Neural cell (in vitro differentiated cells): ENCODE measurements around the gene S1PR5. TPM values are rescaled to one million over a fixed set of nuclear protein-coding genes. Genes with fewer than 3 reads are reported as not detected.
A peak's percentile ranks its signal among the peaks of the same experiment; 100 is the strongest.

Source experiments
- H2AFZ ChIP-seq: fragments of 200-600, 300-800 bp; sonication (generic), shearing (Covaris generic); 2 replicates; pipeline ENCODE4 v1.6.0; 2014; ENCODE audit warnings: low read depth, mild to moderate bottlenecking, antibody characterized with exemption, low read length, moderate library complexity
- H3F3A ChIP-seq: fragments of 200-600 bp; shearing (Covaris generic); 2 replicates; pipeline ENCODE4 v1.6.1; 2016; ENCODE audit warnings: mild to moderate bottlenecking, moderate library complexity, mixed read lengths, antibody characterized with exemption, low read length; ENCODE audit not compliant: insufficient read depth, poor library complexity, severe bottlenecking
- H3K27ac ChIP-seq: fragments of 200-600, 300-800 bp; sonication (generic), shearing (Covaris generic); 2 replicates; pipeline ENCODE4 v1.5.1; 2014; ENCODE audit warnings: mild to moderate bottlenecking, low read length, moderate library complexity
- H3K27me3 ChIP-seq: fragments of 300-800, 200-600 bp; sonication (generic), shearing (Covaris generic); 2 replicates; pipeline ENCODE4 v1.6.0; 2014; ENCODE audit warnings: mild to moderate bottlenecking, low read depth, low read length, moderate library complexity; ENCODE audit not compliant: insufficient read depth
- H3K36me3 ChIP-seq: fragments of 300-800, 200-600 bp; sonication (generic), shearing (Covaris generic); 2 replicates; pipeline ENCODE4 v1.5.1; 2014; ENCODE audit warnings: mild to moderate bottlenecking, antibody characterized with exemption, low read length, moderate library complexity; ENCODE audit not compliant: insufficient read depth
- H3K4me2 ChIP-seq: fragments of 300-800, 200-600 bp; sonication (generic), shearing (Covaris generic); 2 replicates; pipeline ENCODE4 v1.6.0; 2014; ENCODE audit warnings: mild to moderate bottlenecking, low read length
- H3K4me3 ChIP-seq: fragments of 300-800, 200-600 bp; sonication (generic), shearing (Covaris generic); 2 replicates; pipeline ENCODE4 v1.5.1; 2014; ENCODE audit warnings: mild to moderate bottlenecking, low read length, moderate library complexity
- H3K79me2 ChIP-seq: fragments of 200-600 bp; shearing (Covaris generic); replicated peaks from 2 replicates; pipeline ENCODE4 v1.6.0; 2014; ENCODE audit warnings: mild to moderate bottlenecking, low read length, moderate library complexity; ENCODE audit not compliant: insufficient read depth
- H3K9ac ChIP-seq: fragments of 300-800, 200-600 bp; sonication (generic), shearing (Covaris generic); 2 replicates; pipeline ENCODE4 v1.6.1; 2016; ENCODE audit warnings: mild to moderate bottlenecking, low read length, mixed read lengths
- H3K9me2 ChIP-seq: fragments of 200-600 bp; shearing (Covaris generic); 2 replicates; pipeline ENCODE4 v1.6.1; 2016; ENCODE audit warnings: mild to moderate bottlenecking, low read length, mixed read lengths; ENCODE audit not compliant: insufficient read depth
- H3K9me3 ChIP-seq: fragments of 200-600, 300-800 bp; sonication (generic), shearing (Covaris generic); 2 replicates; pipeline ENCODE4 v1.6.1; 2016; ENCODE audit warnings: mild to moderate bottlenecking, mixed run types, low read length, moderate library complexity, mixed read lengths
- H4K20me1 ChIP-seq: fragments of 200-600 bp; shearing (Covaris generic); 2 replicates; pipeline ENCODE4 v1.6.1; 2016; ENCODE audit warnings: mild to moderate bottlenecking, mixed run types; ENCODE audit not compliant: insufficient read depth
- EP300 ChIP-seq: fragments of 450-650 bp; conservative IDR thresholded peaks from 2 replicates; pipeline ENCODE4 v1.6.1; 2014; ENCODE audit warnings: antibody characterized with exemption, mild to moderate bottlenecking, moderate library complexity; ENCODE audit not compliant: poor library complexity, severe bottlenecking
- EZH2 ChIP-seq: fragments of 200-600, 300-800 bp; shearing (Covaris generic), sonication (generic); IDR thresholded peaks from 2 replicates; pipeline ENCODE4 v1.6.1; 2014; ENCODE audit warnings: antibody characterized with exemption, low read length, borderline replicate concordance, mild to moderate bottlenecking; ENCODE audit not compliant: insufficient read depth, poor library complexity, severe bottlenecking
- MXI1 ChIP-seq: fragments of 450-650 bp; conservative IDR thresholded peaks from 2 replicates; pipeline ENCODE4 v1.6.1; 2014; ENCODE audit warnings: antibody characterized with exemption, mild to moderate bottlenecking; ENCODE audit not compliant: poor library complexity, severe bottlenecking
- POLR2AphosphoS5 ChIP-seq: IDR thresholded peaks from 2 replicates; pipeline ENCODE4 v1.6.1; 2012
- RAD21 ChIP-seq: fragments of 450-650 bp; conservative IDR thresholded peaks from 2 replicates; pipeline ENCODE4 v1.6.1; 2014; ENCODE audit warnings: antibody characterized with exemption, mild to moderate bottlenecking, moderate library complexity
- SMC3 ChIP-seq: fragments of 450-650 bp; conservative IDR thresholded peaks from 2 replicates; pipeline ENCODE4 v1.6.1; 2014; ENCODE audit warnings: antibody characterized with exemption, mild to moderate bottlenecking, moderate library complexity; ENCODE audit not compliant: poor library complexity
- TAF1 ChIP-seq: IDR thresholded peaks from 2 replicates; pipeline ENCODE4 v1.6.1; 2012; ENCODE audit warnings: low read depth
- polyA plus RNA-seq: library from polyadenylated mRNA; depleted of rRNA; stranded (reverse); fragments of >200 nt; gene quantifications from 2 replicates; pipeline ENCODE4 v1.2.3, GENCODE V29; 2014
- TF ChIP-seq, protein P1 (sequence below): IDR thresholded peaks from 2 replicates; pipeline ENCODE4 v1.6.1; 2012; ENCODE audit warnings: borderline replicate concordance
- TF ChIP-seq, protein P2 (sequence below): fragments of 450-650 bp; IDR thresholded peaks from 2 replicates; pipeline ENCODE4 v1.5.1; 2014; ENCODE audit warnings: antibody characterized with exemption, mild to moderate bottlenecking, moderate library complexity; ENCODE audit not compliant: poor library complexity, severe bottlenecking

S1PR5 gene
- polyA plus RNA-seq, 1 donor from 2014 or later = not detected

- Histone ChIP-seq H3K27ac (no peak overlapping the region), H2AFZ (no peak overlapping the region), H3K9ac (no peak overlapping the region), H3K9me3 (no peaks in the 10 kb centered on the region), H3K27me3 (peaks cover 68% of the 10 kb centered on the region), H3K4me2 (no peak overlapping the region), H3K79me2 (no peaks in the 10 kb centered on the region), H3K36me3 (no peaks in the 10 kb centered on the region), H3F3A (no peaks in the 10 kb centered on the region), H3K9me2 (no peaks in the 10 kb centered on the region), H4K20me1 (no peaks in the 10 kb centered on the region), H3K4me3 (no peak overlapping the region)
- no peak for TF ChIP-seq EP300
- no peak for TF ChIP-seq EZH2
- no peak for TF ChIP-seq TAF1
- TF ChIP-seq MXI1 = no peak
- no peak for TF ChIP-seq RAD21
These were observed 4.0 kb downstream of the S1PR5 start for GRCh38 chr19:10513223-10513622.

DNA sequence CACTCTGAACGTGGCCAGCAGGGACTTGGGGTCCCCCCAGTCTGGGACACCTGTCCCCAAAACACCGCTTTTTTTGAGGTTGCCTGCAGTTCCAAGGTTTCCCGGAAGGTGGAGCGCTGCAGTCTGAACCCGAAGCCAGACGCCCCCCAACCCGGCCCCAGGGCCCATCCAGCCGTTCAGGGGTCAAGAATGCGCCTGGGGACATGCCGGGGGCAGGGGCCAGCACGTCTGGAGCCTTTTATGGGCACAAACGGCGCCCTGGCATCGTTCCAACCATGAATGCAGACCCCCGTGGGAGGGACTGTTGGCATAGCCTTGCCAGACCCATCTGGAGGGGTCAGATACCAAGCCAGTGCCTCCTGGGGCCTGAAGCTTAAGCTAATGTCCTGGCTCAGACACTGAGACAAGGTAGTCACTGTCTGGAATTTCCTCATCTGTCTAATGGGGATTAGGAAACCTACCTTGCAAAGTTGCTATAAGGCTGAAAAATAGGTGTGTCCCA lies 6.9 kb downstream of the S1PR5 start:
- TF ChIP-seq EZH2 (no peak), RAD21 (no peak), SMC3 (peak; percentile 27), POLR2AphosphoS5 (no peak), TAF1 (no peak), MXI1 (no peak)
- TF ChIP-seq, protein P1, sequence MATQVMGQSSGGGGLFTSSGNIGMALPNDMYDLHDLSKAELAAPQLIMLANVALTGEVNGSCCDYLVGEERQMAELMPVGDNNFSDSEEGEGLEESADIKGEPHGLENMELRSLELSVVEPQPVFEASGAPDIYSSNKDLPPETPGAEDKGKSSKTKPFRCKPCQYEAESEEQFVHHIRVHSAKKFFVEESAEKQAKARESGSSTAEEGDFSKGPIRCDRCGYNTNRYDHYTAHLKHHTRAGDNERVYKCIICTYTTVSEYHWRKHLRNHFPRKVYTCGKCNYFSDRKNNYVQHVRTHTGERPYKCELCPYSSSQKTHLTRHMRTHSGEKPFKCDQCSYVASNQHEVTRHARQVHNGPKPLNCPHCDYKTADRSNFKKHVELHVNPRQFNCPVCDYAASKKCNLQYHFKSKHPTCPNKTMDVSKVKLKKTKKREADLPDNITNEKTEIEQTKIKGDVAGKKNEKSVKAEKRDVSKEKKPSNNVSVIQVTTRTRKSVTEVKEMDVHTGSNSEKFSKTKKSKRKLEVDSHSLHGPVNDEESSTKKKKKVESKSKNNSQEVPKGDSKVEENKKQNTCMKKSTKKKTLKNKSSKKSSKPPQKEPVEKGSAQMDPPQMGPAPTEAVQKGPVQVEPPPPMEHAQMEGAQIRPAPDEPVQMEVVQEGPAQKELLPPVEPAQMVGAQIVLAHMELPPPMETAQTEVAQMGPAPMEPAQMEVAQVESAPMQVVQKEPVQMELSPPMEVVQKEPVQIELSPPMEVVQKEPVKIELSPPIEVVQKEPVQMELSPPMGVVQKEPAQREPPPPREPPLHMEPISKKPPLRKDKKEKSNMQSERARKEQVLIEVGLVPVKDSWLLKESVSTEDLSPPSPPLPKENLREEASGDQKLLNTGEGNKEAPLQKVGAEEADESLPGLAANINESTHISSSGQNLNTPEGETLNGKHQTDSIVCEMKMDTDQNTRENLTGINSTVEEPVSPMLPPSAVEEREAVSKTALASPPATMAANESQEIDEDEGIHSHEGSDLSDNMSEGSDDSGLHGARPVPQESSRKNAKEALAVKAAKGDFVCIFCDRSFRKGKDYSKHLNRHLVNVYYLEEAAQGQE = no peak
- TF ChIP-seq, protein P2, sequence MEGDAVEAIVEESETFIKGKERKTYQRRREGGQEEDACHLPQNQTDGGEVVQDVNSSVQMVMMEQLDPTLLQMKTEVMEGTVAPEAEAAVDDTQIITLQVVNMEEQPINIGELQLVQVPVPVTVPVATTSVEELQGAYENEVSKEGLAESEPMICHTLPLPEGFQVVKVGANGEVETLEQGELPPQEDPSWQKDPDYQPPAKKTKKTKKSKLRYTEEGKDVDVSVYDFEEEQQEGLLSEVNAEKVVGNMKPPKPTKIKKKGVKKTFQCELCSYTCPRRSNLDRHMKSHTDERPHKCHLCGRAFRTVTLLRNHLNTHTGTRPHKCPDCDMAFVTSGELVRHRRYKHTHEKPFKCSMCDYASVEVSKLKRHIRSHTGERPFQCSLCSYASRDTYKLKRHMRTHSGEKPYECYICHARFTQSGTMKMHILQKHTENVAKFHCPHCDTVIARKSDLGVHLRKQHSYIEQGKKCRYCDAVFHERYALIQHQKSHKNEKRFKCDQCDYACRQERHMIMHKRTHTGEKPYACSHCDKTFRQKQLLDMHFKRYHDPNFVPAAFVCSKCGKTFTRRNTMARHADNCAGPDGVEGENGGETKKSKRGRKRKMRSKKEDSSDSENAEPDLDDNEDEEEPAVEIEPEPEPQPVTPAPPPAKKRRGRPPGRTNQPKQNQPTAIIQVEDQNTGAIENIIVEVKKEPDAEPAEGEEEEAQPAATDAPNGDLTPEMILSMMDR = peak; percentile 66
- Histone ChIP-seq H3K79me2 (no peaks in the 10 kb centered on the region), H3F3A (no peaks in the 10 kb centered on the region), H3K9me2 (no peaks in the 10 kb centered on the region), H3K36me3 (no peaks in the 10 kb centered on the region), H3K9me3 (no peaks in the 10 kb centered on the region), H2AFZ (no peak overlapping the region), H4K20me1 (no peaks in the 10 kb centered on the region), H3K9ac (no peak overlapping the region), H3K4me3 (no peak overlapping the region), H3K27ac (no peak overlapping the region), H3K4me2 (no peak overlapping the region), H3K27me3 (peaks cover 39% of the 10 kb centered on the region)

DNA sequence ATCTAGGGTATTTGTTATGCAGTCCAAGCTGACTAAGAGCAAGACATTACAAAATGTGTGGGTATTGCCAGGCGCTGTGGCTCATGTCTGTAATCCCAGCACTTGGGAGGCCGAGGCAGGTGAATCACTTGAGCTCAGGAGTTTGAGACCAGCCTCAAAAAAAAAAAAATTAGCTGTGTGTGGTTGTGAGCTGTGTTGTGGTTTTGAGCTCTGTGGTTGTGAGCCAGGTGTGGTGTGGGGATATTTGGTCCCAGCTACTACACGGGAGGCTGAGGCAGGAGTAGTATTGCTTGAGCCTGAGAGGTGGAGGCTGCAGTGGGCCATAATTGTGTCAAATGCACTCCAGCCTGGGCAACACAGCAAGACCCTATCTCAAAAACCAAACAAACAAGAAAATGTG lies 8.5 kb downstream of the S1PR5 start:
- Histone ChIP-seq H3K9me3 (no peaks in the 10 kb centered on the region), H3K27me3 (peaks cover 22% of the 10 kb centered on the region), H3K9ac (no peak overlapping the region), H3K4me2 (no peak overlapping the region), H3K36me3 (no peaks in the 10 kb centered on the region), H3K79me2 (no peaks in the 10 kb centered on the region), H4K20me1 (no peaks in the 10 kb centered on the region), H3K9me2 (no peaks in the 10 kb centered on the region), H3K4me3 (no peak overlapping the region), H3K27ac (no peak overlapping the region), H2AFZ (no peak overlapping the region), H3F3A (no peaks in the 10 kb centered on the region)
- TF ChIP-seq, protein P2 = no peak
- TF ChIP-seq EZH2 = no peak
- TF ChIP-seq SMC3 = no peak
- TF ChIP-seq TAF1 = no peak
- TF ChIP-seq MXI1 = no peak
